ENCODE data around the gene AP1S1. TPM values are rescaled to one million over a fixed set of nuclear protein-coding genes. Genes with fewer than 3 reads are reported as not detected.

The AP1S1 gene
- total RNA-seq, 1 experiment from 2014 or later: 227 TPM

DNA sequence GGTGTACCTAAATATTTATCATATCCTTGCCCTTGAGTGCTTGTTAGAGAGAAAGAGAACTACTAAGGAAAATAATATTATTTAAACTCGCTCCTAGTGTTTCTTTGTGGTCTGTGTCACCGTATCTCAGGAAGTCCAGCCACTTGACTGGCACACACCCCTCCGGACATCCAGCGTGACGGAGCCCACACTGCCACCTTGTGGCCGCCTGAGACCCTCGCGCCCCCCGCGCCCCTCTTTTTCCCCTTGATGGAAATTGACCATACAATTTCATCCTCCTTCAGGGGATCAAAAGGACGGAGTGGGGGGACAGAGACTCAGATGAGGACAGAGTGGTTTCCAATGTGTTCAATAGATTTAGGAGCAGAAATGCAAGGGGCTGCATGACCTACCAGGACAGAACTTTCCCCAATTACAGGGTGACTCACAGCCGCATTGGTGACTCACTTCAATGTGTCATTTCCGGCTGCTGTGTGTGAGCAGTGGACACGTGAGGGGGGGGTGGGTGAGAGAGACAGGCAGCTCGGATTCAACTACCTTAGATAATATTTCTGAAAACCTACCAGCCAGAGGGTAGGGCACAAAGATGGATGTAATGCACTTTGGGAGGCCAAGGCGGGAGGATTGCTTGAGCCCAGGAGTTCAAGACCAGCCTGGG, 15.9 kb upstream of the AP1S1 start:
- intact Hi-C loops (cut with micrococcal nuclease; ENCODE audit: unreplicated experiment): loop anchor here (1.0 to 5.0 kb wide), 7 partner anchors 21 to 246 kb away; partner anchors contain the start of gene MUC12
- TSS peak; percentile 90 for BruUV-seq (replicated peaks)
- H2AFZ ChIP-seq: no peak overlapping the region

DNA sequence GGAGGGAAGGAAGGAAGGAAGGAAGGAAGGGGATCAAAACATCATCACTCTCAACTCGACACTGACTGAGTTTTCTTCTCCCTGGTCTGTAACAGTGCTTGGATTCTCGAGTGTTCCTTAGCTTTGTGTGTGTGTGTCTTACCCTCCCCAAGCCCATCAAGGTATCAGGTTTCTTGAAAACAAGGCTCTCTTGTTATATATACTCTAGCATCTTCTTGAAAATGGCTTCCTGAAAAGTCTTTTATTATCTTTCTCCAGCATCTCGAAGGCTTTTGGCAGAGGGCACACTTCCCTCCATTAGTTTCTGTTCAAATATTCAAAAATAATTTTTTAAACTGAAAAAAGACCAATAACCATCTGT, 14.0 kb upstream of the AP1S1 start:
- Histone ChIP-seq H3K4me3 (no peak overlapping the region), H3K79me2 (ENCODE audit: low read depth) (no peaks in the 10 kb centered on the region), H2AFZ (no peak overlapping the region), H3K9me3 (ENCODE audit: insufficient read depth, low read depth) (no peaks in the 10 kb centered on the region), H3F3A (ENCODE audit: insufficient read depth, low read depth) (peaks cover 37% of the 10 kb centered on the region), H3K36me3 (ENCODE audit: low read depth) (no peaks in the 10 kb centered on the region), H3K9me2 (ENCODE audit: insufficient read depth) (no peaks in the 10 kb centered on the region), H3K27me3 (ENCODE audit: insufficient read depth, low read depth) (no peaks in the 10 kb centered on the region), H4K20me1 (ENCODE audit: insufficient read depth) (no peaks in the 10 kb centered on the region), H3K4me2 (peak overlapping the region; percentile 44), H3K4me1 (replicated peaks; ENCODE audit: insufficient read depth) (peaks cover 48% of the 10 kb centered on the region), H3K27ac (peak overlapping the region; percentile 91)
- DNase-seq: no peak
- CTCF ChIA-PET: interaction anchor here (0.8 to 1.6 kb wide), 2 partner anchors 14 to 143 kb away, joined by 4 to 12 read pairs; partner anchors contain the start of gene SERPINE1
- POLR2A ChIA-PET (ENCODE audit: unreplicated experiment): interaction anchor here (0.5 to 0.6 kb wide), 2 partner anchors 14 to 80 kb away, joined by 4 to 5 read pairs; no protein-coding TSS in a partner anchor
- intact Hi-C loops (cut with micrococcal nuclease; ENCODE audit: unreplicated experiment): no loop called here
- no TSS peak for BruUV-seq (replicated peaks)
- TF ChIP-seq EZH2 (IDR thresholded peaks at IDR 0.05; ENCODE audit: low read depth): no peak
- TF ChIP-seq, protein P1, sequence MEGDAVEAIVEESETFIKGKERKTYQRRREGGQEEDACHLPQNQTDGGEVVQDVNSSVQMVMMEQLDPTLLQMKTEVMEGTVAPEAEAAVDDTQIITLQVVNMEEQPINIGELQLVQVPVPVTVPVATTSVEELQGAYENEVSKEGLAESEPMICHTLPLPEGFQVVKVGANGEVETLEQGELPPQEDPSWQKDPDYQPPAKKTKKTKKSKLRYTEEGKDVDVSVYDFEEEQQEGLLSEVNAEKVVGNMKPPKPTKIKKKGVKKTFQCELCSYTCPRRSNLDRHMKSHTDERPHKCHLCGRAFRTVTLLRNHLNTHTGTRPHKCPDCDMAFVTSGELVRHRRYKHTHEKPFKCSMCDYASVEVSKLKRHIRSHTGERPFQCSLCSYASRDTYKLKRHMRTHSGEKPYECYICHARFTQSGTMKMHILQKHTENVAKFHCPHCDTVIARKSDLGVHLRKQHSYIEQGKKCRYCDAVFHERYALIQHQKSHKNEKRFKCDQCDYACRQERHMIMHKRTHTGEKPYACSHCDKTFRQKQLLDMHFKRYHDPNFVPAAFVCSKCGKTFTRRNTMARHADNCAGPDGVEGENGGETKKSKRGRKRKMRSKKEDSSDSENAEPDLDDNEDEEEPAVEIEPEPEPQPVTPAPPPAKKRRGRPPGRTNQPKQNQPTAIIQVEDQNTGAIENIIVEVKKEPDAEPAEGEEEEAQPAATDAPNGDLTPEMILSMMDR (conservative IDR thresholded peaks at IDR 0.05): no peak

More for the DNA sequence above, 15.9 kb upstream of the AP1S1 start:
- no peaks in the 10 kb centered on the region for H4K20me1 ChIP-seq (ENCODE audit: insufficient read depth)
- H3K4me3 ChIP-seq: peak overlapping the region; percentile 11; the same call in 1 of the 2 replicates
- peak overlapping the region; percentile 91 for H3K27ac ChIP-seq
- H3K9me2 ChIP-seq (ENCODE audit: insufficient read depth): no peaks in the 10 kb centered on the region
- H3K27me3 ChIP-seq (ENCODE audit: insufficient read depth, low read depth): no peaks in the 10 kb centered on the region
- H3F3A ChIP-seq (ENCODE audit: insufficient read depth, low read depth): peaks cover 45% of the 10 kb centered on the region
- TF ChIP-seq, protein P1 (conservative IDR thresholded peaks at IDR 0.05): peak; percentile 98
- TF ChIP-seq EZH2 (IDR thresholded peaks at IDR 0.05; ENCODE audit: low read depth): no peak
- DNase-seq: peak; percentile 89 to 93
- H3K79me2 ChIP-seq (ENCODE audit: low read depth): no peaks in the 10 kb centered on the region
- H3K4me2 ChIP-seq: peak overlapping the region; percentile 77
- H3K9me3 ChIP-seq (ENCODE audit: insufficient read depth, low read depth): no peaks in the 10 kb centered on the region
- peaks cover 53% of the 10 kb centered on the region for H3K4me1 ChIP-seq (replicated peaks; ENCODE audit: insufficient read depth)
- ChIA-PET POLR2A (ENCODE audit: unreplicated experiment) (interaction anchor here (0.6 to 1.0 kb wide), 3 partner anchors 53 to 249 kb away, joined by 3 to 7 read pairs (median 3); partner anchors contain the start of gene UFSP1), CTCF (interaction anchor here (0.6 to 1.1 kb wide), 4 partner anchors 10 to 110 kb away, joined by 3 to 12 read pairs (median 4); partner anchors contain the start of gene TRIM56)
- H3K36me3 ChIP-seq (ENCODE audit: low read depth): no peaks in the 10 kb centered on the region

DNA sequence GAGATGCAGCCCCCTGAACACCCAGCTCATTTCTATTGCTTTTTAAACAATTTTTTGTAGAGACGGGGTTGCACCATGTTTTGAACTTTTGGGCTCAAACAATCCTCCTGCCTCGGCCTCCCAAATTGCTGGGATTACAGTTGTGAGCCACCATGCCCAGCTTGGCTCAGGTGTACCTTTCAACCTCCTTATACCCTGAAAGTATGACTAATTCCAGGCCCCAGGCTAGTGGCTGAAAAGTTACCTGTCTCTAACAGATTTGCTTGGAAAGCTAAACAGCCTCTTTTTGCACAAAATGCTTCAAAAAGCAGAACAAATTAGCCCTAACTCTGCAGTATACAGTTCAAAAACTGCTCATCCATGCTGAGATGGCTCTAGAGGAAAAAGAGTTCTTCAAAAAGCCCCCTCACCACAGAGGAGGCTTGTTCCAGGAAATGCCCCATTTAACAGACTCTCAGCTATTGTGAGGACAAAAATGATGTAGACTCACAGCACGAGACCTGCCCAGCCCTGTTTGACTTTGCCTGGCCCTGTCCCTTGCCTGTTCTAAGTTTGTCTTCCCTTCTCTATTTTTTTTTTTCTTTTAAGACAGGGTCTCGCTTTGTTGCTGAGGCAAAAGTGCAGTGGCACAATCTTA, 13.4 kb upstream of the AP1S1 start:
- intact Hi-C loops (cut with micrococcal nuclease; ENCODE audit: unreplicated experiment): no loop called here
- DNase-seq: peak; percentile 29 to 52
- Histone ChIP-seq H2AFZ (no peak overlapping the region), H3K4me2 (peak overlapping the region; percentile 44), H3K4me3 (no peak overlapping the region), H3K27ac (peak overlapping the region; percentile 91), H3F3A (ENCODE audit: insufficient read depth, low read depth) (peaks cover 37% of the 10 kb centered on the region), H4K20me1 (ENCODE audit: insufficient read depth) (no peaks in the 10 kb centered on the region), H3K36me3 (ENCODE audit: low read depth) (no peaks in the 10 kb centered on the region), H3K9me2 (ENCODE audit: insufficient read depth) (no peaks in the 10 kb centered on the region), H3K27me3 (ENCODE audit: insufficient read depth, low read depth) (no peaks in the 10 kb centered on the region), H3K79me2 (ENCODE audit: low read depth) (no peaks in the 10 kb centered on the region), H3K9me3 (ENCODE audit: insufficient read depth, low read depth) (no peaks in the 10 kb centered on the region), H3K4me1 (replicated peaks; ENCODE audit: insufficient read depth) (peaks cover 48% of the 10 kb centered on the region)
- ChIA-PET POLR2A (ENCODE audit: unreplicated experiment) (interaction anchor here (0.5 to 0.7 kb wide), 6 partner anchors 15 to 289 kb away, joined by 4 to 7 read pairs (median 4); no protein-coding TSS in a partner anchor), CTCF (interaction anchor here (0.6 to 1.6 kb wide), 4 partner anchors 15 to 341 kb away, joined by 3 to 12 read pairs (median 6); partner anchors contain the start of gene SERPINE1)
- no TSS peak for BruUV-seq (replicated peaks)
- TF ChIP-seq, protein P1 (conservative IDR thresholded peaks at IDR 0.05): no peak
- no peak for TF ChIP-seq EZH2 (IDR thresholded peaks at IDR 0.05; ENCODE audit: low read depth)
